ENCODE results near the gene ELFN1.

- TF ChIP-seq POLR2A (IDR thresholded peaks at IDR 0.05; ENCODE audit: low read length) (no peak), GATA1 (IDR thresholded peaks at IDR 0.05; ENCODE audit: low read depth, low read length) (no peak)
Observed at GRCh38 chr7:1762238-1762945, 92.3 kb downstream of the ELFN1 start.
